ENCODE results near the gene DOK5.

The DOK5 gene

DNA sequence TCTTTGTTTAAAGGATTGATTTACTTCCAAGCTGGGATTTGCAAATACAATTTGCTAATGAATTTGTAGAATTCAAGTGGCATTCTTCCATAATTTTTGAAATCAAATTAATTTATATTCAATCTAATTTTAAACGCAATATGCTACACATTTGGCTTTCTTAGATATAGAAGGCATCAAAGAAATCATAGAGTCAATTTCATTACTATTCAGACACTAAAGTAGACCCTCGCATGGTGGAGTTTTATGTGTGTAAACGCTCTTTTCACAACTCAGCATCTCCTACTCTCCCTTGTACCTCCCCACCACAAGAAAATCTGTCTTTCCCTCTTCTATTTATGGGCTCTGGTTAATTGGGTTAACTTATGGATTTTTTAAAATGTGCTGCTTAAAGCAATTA, 144.3 kb downstream of the DOK5 start:
- TF ChIP-seq CTCF (IDR thresholded peaks at IDR 0.05): no peak

GRCh38 chr20:54620611-54621010, 145.2 kb downstream of the DOK5 start:
- TF ChIP-seq CTCF (IDR thresholded peaks at IDR 0.05): no peak

- no peak for TF ChIP-seq CTCF (IDR thresholded peaks at IDR 0.05)
Measured at GRCh38 chr20:54622333-54623295, 147.2 kb downstream of the DOK5 start.

GRCh38 chr20:54623991-54624569, 148.7 kb downstream of the DOK5 start:
- no peak for TF ChIP-seq CTCF (IDR thresholded peaks at IDR 0.05)

DNA sequence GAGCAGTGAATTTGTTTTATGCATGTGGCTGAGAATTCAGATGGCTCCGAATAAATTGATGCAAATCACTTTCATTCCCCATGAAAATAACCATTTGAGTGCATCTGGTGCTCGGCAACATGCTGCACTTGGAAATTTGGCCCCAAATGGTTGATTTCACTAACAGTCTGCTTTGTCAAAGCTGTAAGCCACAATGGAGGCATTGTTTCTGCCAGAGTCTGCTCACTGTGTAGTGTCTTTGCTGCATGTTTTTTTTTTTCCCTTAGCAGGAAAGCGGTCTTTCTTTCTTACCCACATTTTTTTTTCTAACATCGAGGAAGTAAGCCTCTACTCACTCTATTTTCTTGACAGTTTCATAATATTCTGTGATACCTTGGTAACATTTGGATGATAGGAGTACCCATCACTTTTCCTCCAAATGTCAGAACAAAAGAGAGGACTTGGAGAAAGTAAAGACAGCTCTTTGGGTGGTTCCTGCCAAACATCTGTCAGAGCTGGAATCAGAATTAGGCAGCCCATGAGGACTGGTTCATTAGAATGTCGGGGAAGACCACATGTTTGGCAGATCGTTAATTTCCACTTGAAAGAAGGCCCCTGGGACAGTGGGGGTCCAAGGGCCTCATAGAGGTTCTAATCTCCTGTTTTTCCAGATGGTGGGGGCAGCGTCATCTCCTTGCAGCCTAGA, 149.5 kb downstream of the DOK5 start:
- no peak for TF ChIP-seq CTCF (IDR thresholded peaks at IDR 0.05)

GRCh38 chr20:54625497-54625896, 150.1 kb downstream of the DOK5 start:
- no peak for TF ChIP-seq CTCF (IDR thresholded peaks at IDR 0.05)

- TF ChIP-seq CTCF (IDR thresholded peaks at IDR 0.05): no peak
Measured at GRCh38 chr20:54626126-54626525, 150.7 kb downstream of the DOK5 start.

All from LNCAP (cell line).